Activated T-cell treated with anti-CD3 and anti-CD28 coated beads for 1 hour (primary cell): ENCODE results near the gene ZNF771.
A peak's percentile ranks its signal among the peaks of the same experiment; 100 is the strongest.

Experiments used
- DNase-seq: peaks from one replicate; pipeline ENCODE4 v3.0.0-alpha.2; 2020; ENCODE audit warnings: low read depth

Gene ZNF771

GRCh38 chr16:30407102-30407803 is at the start of gene ZNF771:
TSS of gene ZNF771 (plus strand) at chr16:30407606. CDS start at chr16:30408054, 448 bp downstream.
- peak; percentile 83 for DNase-seq

- no peak for DNase-seq
Measured at GRCh38 chr16:30357715-30358576, 49.5 kb upstream of the ZNF771 start.

GRCh38 chr16:30358577-30358936 is 48.8 kb upstream of the ZNF771 start:
- DNase-seq: no peak

- no peak for DNase-seq
Measured at GRCh38 chr16:30358990-30359870, 48.2 kb upstream of the ZNF771 start.

GRCh38 chr16:30359871-30360170 is 47.6 kb upstream of the ZNF771 start:
- DNase-seq: no peak

- no peak for DNase-seq
Measured at GRCh38 chr16:30361180-30361579, 46.2 kb upstream of the ZNF771 start.

GRCh38 chr16:30365200-30365599 is 42.2 kb upstream of the ZNF771 start:
- no peak for DNase-seq

- no peak for DNase-seq
Measured at GRCh38 chr16:30366511-30366910, 40.9 kb upstream of the ZNF771 start.

GRCh38 chr16:30367349-30368009 is 39.9 kb upstream of the ZNF771 start:
- no peak for DNase-seq

- no peak for DNase-seq
Measured at GRCh38 chr16:30368122-30368791, 39.1 kb upstream of the ZNF771 start.

- DNase-seq: no peak
Measured at GRCh38 chr16:30368792-30369090, 38.7 kb upstream of the ZNF771 start.

GRCh38 chr16:30369091-30369937 is 38.1 kb upstream of the ZNF771 start:
- no peak for DNase-seq

GRCh38 chr16:30369938-30370455 is 37.4 kb upstream of the ZNF771 start:
- no peak for DNase-seq

GRCh38 chr16:30370456-30371247 is 36.8 kb upstream of the ZNF771 start, which contains the start of gene TBC1D10B:
TSS of gene TBC1D10B (minus strand) at chr16:30370494. CDS start at chr16:30370183, 311 bp downstream.
- DNase-seq: peak; percentile 98

- no peak for DNase-seq
Measured at GRCh38 chr16:30371248-30371816, 36.1 kb upstream of the ZNF771 start.

- no peak for DNase-seq
Measured at GRCh38 chr16:30372038-30372712, 35.2 kb upstream of the ZNF771 start.

GRCh38 chr16:30372725-30373124 is 34.7 kb upstream of the ZNF771 start:
- no peak for DNase-seq

GRCh38 chr16:30374538-30374937 is 32.9 kb upstream of the ZNF771 start, which contains the start of gene MYL11:
TSS of gene MYL11 (plus strand) at chr16:30374802. CDS start at chr16:30374858, 56 bp downstream.
- no peak for DNase-seq
